Ureter (tissue), 1 donor: ENCODE results near the gene SYNPR. TPM values are rescaled to one million over a fixed set of nuclear protein-coding genes. Genes with fewer than 3 reads are reported as not detected.

Experiments used
- DNase-seq: peaks from one replicate; pipeline ENCODE4 v3.0.0-alpha.2; 2020; ENCODE audit warnings: low spot score
- total RNA-seq: library from RNA; stranded (reverse); gene quantifications from one replicate; pipeline ENCODE4 v1.2.4, GENCODE V29; 2023
- donor health status: DM: yes; HTN: yes; CAD: no.

SYNPR gene
- total RNA-seq, 1 donor from 2014 or later, result not detected

DNA sequence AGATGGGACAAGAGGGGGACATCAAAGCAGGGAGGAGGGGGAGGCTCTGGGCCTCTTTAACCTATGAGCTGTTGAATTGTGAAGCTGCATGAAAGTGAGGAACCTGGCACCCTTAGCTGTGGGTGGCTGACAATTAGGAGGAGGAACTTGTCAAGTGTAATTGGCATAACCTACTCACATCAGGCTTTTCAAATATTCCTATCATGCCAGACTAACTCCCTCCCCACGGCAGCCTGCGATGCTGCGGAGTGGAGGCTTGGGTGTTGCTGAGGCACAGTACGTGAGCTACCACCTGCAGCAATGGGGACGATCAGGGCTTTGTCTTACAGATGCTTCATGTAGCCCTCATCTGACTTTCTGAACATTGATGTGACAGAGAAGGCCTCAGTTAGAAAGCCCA, 193.7 kb downstream of the SYNPR start:
- no peak for DNase-seq

GRCh38 chr3:63473641-63474166, 195.6 kb downstream of the SYNPR start:
- no peak for DNase-seq

- DNase-seq, result no peak
These were observed 196.9 kb downstream of the SYNPR start for GRCh38 chr3:63474828-63475518.

DNA sequence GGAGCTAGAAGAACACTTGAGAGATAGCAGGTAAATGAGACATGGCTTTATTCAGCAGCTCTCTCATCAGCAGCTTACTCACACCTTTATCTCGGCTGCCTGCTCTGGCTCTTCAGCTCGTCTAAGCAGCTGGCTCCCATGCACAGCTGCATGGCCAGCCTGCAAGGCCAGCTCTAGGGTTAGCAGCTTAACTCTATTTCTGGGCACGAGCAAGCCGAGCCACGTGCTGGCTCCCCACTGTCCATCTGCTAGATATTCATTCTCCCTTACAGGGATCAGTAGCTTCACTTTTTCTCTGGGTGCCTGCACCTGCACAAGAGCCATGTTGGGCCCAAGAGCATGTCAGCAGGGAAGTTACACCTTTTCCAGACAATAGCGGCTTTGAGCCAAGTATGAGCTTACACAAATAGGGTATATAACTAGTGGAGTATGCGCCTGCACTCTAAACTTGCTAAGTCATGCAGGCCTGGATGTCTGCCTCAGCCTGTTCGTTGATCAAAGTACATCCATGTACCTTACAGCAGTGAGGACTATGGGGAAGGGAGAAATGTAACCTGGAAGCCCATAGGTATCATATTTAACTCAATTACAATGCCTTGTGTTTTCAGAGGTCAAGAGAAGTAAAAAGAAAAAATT, 199.5 kb downstream of the SYNPR start:
- no peak for DNase-seq

- DNase-seq, result no peak
These were observed 201.0 kb downstream of the SYNPR start for GRCh38 chr3:63478990-63479660.

- no peak for DNase-seq
These were observed 201.5 kb downstream of the SYNPR start for GRCh38 chr3:63479661-63480035.

DNA sequence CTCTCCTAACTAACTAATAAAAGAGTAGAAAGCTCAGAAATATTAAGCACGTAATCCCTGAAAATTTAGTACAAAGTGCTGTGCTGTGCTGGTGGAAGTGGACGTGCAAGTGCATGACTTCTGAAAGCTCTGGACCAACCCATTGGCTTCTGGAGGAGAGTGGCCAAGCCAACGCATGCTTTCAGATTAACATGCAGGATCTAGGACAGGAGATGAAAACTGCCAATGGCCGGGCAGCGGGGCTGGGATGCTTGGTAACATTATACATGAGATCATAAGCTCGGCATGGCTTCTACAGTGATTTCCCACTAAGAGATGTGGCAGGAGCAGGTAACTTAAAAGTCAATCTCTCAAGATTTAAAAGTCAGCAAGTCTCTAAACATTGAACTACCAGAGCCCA, 203.5 kb downstream of the SYNPR start:
- DNase-seq, result no peak

- DNase-seq, result no peak
These were observed 204.2 kb downstream of the SYNPR start for GRCh38 chr3:63482341-63482740.

DNA sequence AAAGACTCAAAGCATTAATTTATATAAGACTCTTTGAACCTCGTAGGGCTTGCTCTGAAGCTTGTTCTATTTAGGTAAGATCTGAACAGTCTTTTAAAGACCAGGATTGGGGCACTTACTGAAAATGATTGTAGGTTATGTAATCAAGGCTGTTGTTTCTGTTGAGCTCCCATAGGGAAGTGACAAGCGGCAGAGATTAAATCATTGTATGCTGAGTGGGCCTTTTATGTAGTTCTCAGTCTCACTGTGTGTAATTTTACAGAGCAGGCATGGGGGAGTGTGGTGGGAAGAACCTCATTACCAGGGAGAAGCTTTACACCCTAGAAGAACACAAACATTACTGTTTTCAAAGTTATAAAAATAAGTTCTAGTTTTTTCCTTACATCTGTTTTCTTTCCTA, 214.4 kb downstream of the SYNPR start:
- no peak for DNase-seq

DNA sequence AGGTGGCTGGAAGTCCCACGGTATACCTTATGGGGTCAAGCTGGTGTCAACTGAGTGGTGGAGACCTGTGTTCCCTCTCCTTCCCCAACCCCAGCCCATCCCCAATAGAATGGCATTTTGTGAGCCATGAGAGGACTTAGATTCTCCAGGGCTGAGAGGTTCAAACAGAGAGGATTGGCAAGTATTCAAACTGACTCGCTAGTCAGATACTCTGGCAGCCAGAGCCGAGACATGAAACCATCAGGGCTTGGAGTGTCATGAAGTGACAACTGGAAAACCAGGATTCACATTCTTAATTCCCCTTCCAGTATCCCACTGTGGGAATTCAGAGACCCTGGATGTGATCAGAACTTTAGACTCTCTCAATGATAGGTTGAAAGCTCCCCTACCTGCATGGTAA, 215.0 kb downstream of the SYNPR start:
- no peak for DNase-seq

DNA sequence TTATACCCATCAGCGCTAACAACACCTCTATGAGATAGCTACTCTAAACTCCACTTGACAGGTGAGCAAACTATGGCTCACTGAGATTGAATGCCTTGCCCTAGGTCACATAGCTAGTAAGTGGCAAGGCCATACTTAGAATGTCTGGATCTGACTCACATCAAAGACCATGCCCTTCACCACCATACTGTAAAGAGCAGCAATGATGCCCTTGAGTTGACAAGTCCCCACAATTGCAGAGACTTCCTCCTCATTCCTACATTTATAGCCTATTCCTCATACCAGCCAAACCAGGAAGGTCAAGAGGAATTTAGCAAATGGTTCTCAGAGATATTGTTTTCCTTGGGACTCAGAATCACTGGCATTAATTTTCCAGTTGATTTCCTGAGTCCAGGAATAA, 216.5 kb downstream of the SYNPR start:
- DNase-seq, result no peak

GRCh38 chr3:63497641-63498040, 219.5 kb downstream of the SYNPR start:
- no peak for DNase-seq

GRCh38 chr3:63500196-63500595, 222.1 kb downstream of the SYNPR start:
- DNase-seq, result no peak

- DNase-seq, result no peak
These were observed 230.2 kb downstream of the SYNPR start for GRCh38 chr3:63508305-63508704.

DNA sequence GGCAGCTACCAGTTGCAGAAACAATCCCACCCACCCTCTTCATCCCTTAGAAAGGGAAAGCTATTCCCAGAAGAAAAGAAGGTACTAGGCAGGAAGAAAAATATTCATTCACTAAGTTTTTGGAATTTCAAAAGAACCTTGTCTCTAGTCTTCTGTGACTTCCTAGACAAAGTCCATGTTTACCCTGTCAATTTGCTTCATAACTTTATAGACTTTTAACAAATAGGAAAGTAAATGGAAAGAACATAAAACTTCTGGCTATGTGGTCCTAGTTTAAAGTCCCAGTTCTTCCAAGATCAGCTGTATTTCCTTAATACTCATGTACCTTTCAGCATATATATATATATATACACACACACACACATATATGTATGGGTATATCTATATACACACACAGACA, 230.7 kb downstream of the SYNPR start:
- no peak for DNase-seq

DNA sequence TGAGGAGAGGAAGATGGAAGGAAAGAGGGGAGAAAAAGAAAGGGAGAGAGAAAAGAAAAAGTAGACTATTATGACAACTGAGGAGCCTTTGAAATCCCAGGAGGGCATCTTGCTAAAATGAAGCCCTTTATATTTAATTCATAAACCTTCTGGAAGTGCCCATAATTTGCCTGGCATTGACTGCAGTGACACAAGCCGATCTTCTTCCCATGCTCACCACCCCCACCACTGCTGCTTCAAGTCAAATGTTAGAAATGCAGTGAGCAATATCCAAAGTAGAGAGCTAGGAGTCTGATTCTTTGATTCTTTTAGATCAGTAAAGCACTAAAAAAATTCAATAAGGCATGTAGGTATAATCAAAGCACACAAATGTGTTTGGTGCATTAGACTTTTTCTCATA, 235.7 kb downstream of the SYNPR start:
- DNase-seq, result no peak

DNA sequence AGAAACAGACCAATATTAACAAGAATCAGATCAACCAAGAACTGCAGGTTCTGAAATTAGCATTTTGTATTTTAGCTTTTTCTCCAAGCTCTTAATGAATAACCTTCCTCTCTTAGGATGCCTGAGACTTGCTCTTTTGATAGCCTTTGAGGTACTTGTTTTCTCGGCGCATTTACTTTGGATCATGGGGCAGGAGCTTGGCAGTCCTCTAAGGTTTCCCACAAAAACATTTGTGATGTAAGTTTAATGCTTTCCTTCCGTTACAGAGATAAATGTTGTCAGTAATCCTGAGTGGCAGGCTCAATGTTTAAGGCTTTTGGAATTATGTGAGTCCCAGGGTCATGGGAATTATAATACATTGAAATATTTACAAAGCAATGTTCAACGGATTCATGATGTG, 236.6 kb downstream of the SYNPR start:
- no peak for DNase-seq

GRCh38 chr3:63519426-63519825, 241.3 kb downstream of the SYNPR start:
- DNase-seq, result no peak

DNA sequence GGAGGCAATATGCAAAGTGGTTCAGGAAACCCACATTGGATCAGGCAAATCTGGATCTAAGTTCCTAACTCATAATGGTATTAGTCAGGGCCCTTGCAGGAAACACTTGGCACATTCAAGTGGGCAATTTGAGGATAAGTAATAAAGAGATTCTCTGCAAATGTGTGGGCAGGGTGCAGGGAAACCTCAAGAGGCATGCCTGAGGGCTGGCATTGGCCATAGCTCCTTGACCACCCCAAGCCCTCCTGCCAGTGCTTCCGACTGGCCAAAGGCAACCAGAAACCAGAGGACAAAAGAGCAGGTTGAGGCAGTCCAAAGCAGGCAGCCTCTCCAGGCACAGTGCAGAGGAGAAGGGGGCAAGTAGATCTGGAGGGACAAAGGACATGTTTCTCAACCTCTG, 243.5 kb downstream of the SYNPR start:
- DNase-seq, result no peak

GRCh38 chr3:63523100-63523499, 245.0 kb downstream of the SYNPR start:
- no peak for DNase-seq

GRCh38 chr3:63528325-63529000, 250.4 kb downstream of the SYNPR start:
- no peak for DNase-seq

DNA sequence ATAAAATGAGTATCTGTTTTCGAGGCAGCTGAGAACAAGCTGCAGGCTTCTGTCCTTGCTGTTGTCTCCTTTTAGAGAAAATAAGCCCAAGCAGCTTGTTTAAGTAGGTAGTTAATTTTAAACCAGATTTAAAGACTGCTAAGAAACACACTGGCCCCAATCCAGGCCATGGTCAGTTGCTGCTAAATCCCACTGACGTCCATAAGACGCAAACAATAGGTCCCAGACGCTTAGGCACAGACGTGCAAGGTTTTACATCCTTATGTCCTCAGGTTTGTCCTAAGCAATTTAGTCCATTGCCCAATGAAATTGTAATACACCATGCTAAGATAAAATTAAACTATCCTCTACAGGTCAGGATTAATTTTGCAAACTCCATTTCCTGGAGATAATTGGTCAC, 254.4 kb downstream of the SYNPR start:
- DNase-seq, result no peak
